Cardiac septum (tissue), 1 donor: ENCODE data around the gene VPS4B. TPM values are rescaled to one million over a fixed set of nuclear protein-coding genes. Genes with fewer than 3 reads are reported as not detected.

Experiments
- DNase-seq: peaks from one replicate; pipeline ENCODE4 v3.0.0-alpha.2; 2020; ENCODE audit warnings: low spot score
- intact Hi-C: fragments of 100-400 bp; cut with DNase I; formaldehyde crosslinking; loops from one replicate; pipeline ENCODE4 v1.14.0; 2022
- total RNA-seq: library from RNA; stranded (reverse); fragmentation: NEBNext Ultra II Directional; extraction: Animal tissue kit (Norgen Biotek cat#: 25700); gene quantifications from one replicate; pipeline ENCODE4 v1.2.1, GENCODE V29; 2021
- donor health status: DM: no; HTN: no; CAD: no.

Gene VPS4B
- total RNA-seq, 1 donor from 2014 or later = 22.4 TPM

DNA sequence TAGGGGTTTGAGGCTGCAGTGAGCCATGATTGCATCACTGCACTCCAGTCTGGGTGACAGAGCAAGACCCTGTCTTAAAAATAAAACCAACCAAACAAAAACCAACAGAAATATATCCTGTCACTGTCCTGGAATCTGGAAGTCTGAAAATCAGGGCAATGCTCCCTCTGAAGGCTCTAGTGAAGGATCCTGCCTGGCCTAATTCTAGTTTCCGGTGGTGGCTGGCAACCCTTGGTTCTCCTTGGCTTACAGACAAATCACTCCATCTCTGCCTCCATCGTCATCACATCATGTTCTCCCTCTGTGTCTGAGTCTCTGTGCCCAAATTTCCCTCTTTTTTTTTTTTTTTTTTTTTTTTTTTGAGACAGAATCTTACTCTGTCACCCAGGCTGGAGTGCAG lies 15.9 kb upstream of the VPS4B start:
- intact Hi-C loops = no loop called here
- DNase-seq = no peak

DNA sequence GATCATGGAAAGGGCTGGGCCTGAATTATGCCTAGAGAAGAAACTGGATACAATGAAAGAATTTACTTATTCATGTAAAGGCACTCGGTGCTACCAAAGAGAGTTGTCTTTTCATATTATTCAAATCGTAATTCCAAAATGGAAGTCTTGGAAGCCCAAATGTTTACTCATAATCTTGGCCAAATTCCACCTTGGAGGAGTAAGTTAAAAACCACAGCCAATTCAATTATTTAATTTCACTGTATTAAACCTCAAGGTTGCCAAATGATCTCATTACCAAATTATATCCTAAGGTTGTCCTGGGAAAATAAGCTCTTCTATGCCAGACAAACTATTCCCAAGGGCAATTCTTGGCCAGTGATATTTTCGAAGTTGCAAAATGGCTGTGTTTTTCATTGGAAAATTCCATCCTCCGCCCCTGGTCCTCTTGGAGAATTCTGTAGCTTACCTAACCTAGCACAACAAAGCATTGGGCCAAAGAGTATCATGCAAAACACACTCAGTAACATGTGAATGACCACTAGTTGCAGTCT lies 11.1 kb upstream of the VPS4B start:
- intact Hi-C loops = no loop called here
- no peak for DNase-seq

DNA sequence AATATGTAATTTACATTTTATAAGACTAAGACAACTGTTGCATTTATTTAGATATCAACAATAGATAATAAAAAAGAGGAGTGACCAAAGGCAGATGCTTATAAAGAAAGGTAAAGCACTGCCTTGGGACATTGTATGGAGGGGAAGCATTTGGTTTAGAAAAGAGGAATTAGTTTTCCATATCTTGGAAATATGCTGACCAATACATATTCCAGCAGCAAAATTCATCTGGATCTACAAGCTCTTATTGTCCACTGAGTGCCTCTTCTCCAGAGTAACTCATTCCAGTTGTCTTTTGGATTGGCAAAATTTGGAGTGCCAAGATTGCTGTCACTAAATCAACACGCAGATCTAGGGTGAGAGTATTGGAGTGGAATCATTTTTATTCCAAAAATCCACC lies 8.9 kb upstream of the VPS4B start:
- intact Hi-C loops = no loop called here
- DNase-seq = no peak

DNA sequence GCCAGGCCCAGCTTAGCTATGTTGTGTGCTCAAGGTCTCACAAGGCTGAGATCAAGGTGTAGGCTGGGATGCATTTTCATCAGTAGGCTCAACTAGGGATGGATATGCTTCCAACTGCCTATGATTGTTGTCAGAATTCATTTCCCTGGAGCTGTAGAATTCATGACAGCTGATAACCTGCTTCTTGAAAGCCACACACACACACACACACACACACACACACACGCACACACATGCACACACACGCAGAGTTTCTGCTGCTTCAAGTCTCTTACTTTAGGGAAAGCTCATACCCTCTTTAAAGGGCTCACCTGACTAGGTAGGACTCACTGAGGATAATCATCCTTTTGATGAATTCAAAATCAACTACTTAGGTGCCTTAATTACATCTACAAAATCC lies 8.2 kb upstream of the VPS4B start:
- DNase-seq = no peak
- intact Hi-C loops = no loop called here

DNA sequence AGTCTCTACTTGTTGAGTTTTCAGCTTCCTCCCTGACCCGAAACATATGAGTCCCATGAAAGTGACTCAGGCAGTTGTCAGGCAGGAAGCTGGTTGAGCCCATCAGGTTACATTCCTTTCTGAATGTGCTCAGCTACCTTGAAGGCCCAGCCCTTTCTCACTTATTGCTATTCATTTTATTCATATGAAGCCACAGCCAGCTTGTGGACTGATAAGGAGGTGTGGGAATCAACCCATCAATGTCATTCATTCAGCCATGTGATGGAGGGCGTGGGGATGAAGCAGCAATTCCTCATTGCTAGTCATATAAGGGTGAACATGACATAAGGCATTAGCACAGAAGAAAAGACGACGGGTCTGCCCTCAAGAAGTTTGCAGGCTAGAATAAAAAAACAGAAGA lies 5.3 kb upstream of the VPS4B start:
- intact Hi-C loops = no loop called here
- DNase-seq = no peak

DNA sequence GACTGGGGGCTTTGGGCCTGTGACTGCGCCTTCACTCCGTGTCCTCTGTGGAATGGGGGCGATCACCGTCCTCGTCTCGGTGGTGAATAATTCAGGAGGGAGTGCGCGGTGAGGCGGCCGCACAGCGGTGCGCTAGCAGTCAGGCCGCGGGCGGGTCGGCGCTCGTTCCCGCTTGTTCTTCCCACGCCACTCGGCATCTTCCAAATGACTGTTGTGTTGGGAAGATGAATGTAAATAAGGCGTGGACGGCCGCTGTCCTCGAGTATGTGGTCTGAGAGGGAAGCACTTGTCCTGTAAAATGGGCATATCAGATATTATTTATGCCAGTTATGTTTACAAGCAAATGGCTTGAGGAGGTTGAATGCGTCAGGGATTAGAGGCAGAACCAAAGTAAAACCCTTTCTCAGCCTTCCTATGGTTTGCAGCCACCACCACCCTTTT lies 608 bp upstream of the VPS4B start:
- peak; percentile 78 for DNase-seq
- intact Hi-C loops = loop anchor here (1.0 kb wide), 1 partner anchor 57 kb away; no protein-coding TSS in a partner anchor

DNA sequence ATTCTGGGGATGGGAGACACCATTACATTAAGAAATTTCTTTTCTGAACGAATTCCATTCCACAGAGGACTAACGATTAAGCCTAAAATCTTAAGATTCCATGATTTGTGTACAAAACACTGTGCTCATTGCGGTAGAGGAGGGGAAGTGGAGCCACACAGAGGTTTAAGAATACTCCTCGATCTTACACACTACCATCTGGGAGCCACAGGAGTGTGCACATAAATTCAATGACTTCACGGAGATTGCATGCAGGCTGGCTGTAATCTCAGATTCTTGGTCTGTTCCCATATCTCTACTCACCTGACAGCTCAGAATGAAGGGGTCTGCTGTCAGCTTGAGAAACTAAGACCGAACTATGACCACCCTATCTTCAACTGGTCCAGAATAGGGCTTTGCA lies 762 bp downstream of the VPS4B start:
- no peak for DNase-seq
- intact Hi-C loops = no loop called here

DNA sequence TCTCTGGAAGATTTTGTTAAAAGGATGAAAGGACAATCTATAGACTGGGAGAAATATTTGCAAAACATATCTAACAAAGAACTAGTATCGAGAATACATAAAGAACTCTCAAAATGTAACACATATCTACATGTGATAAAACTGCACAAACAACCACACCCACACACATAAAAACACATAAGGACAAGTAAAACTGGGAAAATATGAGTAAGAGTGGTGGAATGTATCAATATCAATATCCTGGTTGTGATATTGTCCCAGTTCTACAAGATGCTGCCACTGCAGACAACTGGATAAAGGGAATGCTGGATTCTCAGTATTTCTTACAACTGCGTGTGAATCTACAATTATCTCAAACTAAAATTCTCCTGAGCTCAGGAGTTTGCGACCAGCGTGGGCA lies 9.3 kb downstream of the VPS4B start:
- DNase-seq = no peak
- intact Hi-C loops = no loop called here

DNA sequence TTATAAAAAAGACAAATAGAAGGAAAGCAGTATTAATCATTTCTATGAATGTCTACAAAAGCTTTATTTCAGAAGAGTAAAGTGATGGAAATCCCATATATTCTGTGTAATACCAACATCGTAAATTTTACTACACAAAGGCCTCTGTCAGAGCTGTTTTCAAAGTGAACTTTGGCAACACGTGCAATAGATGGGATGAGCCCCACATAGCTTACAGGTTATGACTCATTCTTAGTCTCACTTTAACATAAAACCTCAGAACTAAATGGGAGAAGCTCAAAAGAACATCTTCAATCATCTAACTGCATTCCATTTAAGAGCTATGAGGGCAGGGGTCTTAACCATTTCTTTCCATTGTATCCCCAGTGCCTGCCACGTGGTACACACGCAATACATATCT lies 11.5 kb downstream of the VPS4B start:
- no peak for DNase-seq

DNA sequence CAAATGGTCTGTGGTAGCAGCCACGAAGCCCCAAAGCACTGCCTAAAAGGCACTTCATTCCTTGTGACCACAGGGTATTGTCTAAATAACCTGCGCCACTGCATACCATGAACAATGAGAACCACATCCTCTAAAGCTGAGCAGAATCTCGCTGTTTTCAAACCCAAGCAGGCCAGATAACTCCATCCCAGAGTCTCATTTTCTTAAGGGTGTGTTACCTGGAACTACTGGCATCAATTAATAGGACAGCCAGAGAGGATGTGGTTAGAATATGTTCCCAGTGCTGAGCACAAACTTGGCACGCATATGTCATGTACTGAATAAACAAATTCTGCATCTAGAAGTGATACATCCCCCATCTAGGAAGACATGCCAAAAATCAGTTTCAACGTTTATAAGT lies 13.0 kb downstream of the VPS4B start:
- intact Hi-C loops = no loop called here
- DNase-seq = no peak

More for the DNA sequence above, 11.5 kb downstream of the VPS4B start:
- intact Hi-C loops = no loop called here

DNA sequence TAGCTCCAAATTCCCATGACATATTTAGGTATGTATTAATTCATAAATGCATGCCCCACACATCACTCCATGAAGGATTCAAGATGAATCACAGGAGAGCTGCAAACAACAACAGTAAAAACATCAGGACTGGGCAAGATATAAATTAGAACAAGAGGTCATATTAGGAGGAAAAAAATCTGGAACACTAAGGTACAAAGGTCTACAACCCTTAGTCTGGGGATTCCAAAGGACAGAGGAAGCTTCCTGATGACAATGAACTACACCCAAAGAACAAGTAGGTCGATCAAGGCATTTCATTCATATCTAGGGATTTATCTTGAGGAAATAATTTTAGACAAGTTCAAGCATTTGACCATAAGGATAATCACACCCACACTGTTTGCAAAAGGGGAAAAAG lies 14.5 kb downstream of the VPS4B start:
- DNase-seq = no peak
- intact Hi-C loops = no loop called here

DNA sequence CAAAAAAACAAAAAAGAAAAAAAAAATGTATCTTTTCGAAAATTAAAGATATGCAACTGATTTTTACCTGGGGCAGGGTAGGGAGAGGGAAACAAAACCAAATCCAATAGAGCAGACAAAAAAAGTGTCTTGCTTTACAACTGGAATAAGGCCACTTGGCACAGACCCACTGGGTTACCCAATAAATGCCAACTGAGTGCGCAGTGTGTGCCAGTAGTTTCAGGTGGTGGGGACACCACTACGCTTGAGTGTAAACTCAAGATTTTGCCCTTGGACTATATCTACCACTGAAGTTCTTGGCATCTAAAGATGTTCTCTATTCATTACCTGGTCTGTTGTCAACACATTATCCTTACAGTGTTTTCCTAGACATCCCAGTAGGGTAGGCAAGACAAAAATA lies 16.3 kb downstream of the VPS4B start:
- intact Hi-C loops = no loop called here
- DNase-seq = no peak

DNA sequence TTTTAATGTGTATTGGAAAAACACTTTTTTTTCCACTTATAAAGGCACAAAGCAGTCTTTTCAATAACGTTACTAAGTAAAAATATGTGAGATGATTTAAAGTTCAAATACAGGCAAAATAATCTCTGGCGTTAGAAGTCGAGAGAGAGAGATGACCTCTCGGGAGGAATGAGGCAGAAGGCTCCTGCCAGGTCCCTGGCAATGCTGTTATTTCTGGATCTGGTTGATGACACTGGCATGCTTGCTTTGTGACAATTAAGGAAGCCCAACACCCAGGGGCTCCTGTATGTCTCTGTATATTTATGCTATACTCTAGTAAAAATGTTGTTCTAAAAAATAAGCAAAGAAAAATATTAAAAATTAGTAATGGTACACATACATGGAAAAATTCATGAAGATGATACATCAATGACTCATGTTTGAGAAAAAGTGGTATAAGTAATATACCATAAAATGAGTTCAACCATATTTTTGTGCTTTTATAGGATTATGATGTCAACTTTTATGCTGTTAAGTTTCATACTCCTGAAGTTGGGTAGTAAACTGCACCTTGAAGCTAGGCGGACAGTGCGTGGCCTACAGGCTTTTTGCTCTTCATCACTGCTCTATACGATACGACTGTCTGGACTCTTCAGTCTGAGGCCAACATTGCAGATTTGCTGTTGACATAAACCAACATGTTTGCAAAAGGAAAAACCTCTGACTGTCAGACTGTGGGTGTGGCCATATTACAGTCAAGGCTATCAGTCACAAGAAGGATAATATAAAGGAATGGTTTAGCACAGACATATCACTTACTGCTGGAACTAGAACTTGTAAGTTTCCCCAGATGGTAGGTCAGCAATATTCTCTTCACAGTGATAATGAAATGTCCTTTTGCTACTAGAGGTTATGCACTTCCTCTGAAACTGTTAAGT lies 19.8 kb downstream of the VPS4B start:
- intact Hi-C loops = no loop called here
- DNase-seq = no peak

DNA sequence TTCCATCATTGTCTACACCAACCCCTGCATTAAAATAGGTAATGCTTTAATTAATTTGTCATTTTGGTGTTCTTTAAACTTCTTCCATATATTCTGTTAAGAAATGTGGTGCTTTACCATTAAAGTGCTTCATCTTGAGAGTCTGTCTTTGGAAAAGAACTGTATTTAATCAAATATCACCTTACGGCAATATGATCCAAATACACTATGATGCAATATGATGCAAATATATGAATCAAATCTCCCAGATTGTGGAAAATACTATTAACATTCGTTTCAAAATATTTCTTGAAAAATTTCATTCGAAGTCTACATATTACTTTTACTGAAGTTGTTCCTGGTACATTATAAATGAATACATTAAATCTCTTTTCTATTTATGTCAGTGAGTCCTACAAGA lies 23.0 kb downstream of the VPS4B start:
- no peak for DNase-seq
- intact Hi-C loops = no loop called here

DNA sequence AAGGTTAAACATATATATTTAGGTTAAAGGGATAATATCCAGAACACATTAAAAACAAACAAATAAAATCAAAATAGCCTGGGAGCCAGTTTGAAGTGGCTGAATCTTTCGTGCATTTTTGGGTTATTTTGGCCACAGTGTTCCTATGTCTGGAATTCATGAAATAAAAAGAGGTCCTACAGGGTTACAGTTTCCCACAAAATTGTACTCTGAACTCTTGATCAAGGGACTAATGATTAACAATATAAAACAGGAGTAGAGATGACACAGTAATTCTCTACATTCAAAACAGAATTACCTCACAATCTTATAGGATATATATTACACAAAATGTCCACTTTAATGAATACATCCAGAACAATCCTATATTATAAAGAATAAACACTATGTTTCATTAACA lies 24.9 kb downstream of the VPS4B start:
- DNase-seq = no peak
- intact Hi-C loops = no loop called here

DNA sequence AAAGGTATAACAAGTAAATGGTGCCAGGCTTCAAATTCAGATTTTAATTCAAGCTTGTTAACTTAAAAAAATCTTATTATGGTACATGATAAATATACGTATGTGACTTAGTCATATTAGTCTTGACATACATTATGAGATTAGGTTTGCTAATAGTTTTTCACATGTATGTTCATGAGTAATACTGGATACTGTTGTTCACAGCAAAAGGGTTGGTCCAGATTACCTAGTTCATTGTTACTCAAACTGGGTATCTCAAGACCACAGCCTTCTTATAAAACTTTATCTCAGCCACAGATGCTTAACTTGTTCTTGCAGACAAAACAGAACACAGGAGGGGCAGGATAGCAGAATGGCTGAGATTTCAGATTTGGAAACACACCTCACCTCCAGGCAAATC lies 26.8 kb downstream of the VPS4B start:
- intact Hi-C loops = no loop called here
- no peak for DNase-seq

DNA sequence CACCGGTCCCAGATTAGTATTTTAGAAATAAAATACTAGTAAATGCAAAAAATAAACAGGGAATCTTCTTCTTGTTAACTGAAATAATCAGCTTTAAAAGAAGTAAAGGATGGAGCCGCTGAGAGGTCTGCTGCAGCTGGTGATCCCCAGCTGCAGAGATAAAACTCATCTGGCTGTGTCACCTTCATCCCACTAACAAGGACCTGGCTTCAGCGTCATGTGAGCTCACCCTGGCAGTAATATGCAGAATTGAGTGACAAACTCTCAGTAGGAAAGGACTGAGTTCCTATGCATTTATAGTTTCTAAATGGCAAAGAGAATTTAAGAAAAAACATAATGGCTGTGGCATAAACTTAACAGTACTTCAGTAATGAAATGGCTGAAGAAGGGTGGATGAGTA lies 27.3 kb downstream of the VPS4B start:
- no peak for DNase-seq
- intact Hi-C loops = no loop called here

DNA sequence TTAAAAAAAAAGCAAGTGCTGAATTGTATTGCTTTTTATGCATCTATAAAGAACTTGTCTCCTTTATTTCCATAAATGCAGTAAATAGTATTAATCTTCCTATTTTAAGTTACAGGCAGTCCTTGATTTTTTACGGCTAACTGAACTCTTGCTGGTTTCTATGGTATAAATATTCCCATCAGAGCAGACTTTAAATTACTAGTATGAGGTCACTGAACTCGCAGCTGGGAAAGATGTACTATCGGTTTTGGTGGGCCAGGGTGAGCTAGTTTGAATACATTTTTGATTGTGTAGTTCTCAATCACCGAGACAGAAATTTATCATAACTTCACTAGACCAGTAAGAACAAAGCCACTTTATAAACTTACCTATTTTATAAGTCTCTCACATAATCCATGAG lies 34.4 kb downstream of the VPS4B start:
- no peak for DNase-seq
- intact Hi-C loops = no loop called here

DNA sequence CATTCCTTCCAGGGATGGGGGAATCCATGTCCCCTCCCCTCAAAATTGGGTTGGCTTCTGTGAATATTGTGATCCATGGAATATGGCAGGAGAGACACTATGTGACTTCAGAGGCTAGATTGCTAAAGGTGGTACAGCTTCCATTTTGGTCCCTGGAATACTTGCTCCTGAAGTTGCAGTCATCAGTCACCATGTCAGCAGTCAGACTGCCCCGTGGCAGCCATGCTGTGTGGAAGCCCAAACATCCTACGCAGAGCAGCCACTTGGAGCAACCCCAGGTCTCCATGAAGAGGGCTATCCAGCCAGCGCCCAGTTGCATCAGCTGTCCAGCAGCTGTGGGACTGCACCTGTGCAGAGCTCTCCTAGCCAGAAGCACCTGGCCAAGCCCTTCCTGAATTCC lies 39.4 kb downstream of the VPS4B start:
- intact Hi-C loops = no loop called here
- no peak for DNase-seq

DNA sequence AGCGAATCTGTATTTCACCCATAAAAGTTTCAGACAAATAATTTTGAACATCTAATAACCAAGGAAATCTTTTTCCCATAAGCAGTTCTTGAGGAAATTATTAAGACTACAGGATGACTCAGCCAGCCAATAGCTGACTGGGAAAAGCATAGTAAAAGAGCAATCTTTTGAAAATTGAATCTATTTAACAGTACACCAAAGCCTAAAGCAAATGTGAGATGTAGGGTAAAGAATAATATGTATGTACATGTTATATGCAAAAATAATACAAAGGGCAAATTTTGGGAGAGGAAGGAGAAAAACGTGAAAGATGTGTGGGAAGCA lies 42.7 kb downstream of the VPS4B start:
- intact Hi-C loops = no loop called here
- no peak for DNase-seq

DNA sequence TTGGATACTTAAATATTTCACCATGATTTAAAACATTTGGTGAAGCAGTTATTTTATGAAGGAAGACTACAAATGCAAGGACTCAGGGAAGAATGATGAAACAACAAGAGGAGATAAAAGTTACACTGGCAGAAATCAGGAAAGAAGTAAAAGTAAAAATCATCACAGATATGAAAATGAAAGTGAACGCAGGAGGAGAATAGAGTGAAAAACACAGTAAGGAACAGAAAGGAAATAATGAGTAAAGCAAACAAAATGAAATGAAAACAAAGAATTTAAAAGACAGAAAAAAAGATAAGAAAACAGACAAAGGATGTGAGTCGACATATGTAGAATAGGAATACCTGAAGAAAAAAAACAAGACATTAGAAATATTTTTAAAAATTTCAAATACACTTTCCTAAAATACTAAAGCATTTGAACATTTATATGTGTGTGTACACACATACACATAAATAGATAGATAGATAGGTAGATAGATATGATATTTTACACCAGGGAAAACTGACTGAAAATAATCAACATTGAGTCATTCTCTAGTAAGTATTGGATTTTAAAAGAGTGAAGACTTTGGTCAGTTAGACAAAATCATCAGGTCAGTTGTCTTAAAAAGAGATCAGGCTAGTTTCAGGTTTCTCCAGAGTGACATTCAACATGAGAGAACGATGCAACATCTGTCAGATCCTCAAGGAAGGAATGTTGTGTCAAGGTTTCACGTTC lies 43.2 kb downstream of the VPS4B start:
- intact Hi-C loops = no loop called here
- no peak for DNase-seq
